OCI-M2 (cell line): ENCODE measurements around the gene CCR9.

Experiments
- DNase-seq: peaks from one replicate; lab custom pipeline; 2025; ENCODE audit not compliant: unreplicated experiment; lab: John Stamatoyannopoulos, UW

Gene CCR9

DNA sequence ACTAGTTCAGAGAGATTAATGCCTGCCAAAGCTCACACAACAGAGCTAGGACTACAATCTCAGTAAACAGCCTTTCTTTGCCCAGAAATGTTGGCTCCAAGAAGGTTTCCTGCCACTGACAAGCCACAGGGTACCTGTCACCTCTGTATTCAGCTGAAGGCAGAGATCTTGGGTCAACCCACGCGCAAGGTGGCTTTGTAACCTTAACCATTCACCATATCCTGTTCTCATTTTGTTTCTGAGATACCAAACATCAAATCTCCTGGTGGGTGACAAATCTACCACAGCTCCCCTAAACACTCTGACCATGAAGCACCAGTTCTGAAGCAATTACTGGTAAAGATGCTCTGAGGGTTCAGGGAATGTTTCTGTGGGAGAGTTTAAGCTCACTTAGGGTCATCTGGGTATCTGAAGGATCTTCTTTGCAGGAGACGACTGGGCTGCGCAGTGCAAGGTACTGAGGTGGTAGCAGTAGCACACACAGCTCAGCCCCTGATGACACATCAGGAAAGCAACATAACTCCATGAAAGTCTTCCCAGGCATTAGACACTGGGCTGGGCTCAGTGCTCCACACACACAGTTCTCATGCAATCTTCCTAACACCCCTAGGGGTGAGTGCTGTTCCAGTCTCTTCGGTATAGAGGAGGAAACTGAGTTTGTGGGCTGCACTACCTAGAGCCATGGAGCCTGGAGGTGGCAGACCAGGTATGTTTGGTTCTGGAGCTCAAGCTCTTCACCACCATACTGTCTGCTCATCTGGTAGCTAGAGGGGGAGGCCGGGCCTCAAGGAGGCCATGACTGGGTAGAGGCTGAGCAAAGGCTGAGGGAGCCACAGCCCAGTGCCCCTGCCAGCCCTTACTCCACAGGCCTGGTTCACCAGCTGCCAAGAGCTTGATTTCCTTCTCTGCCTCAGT lies 64.6 kb downstream of the CCR9 start:
- DNase-seq: no peak

DNA sequence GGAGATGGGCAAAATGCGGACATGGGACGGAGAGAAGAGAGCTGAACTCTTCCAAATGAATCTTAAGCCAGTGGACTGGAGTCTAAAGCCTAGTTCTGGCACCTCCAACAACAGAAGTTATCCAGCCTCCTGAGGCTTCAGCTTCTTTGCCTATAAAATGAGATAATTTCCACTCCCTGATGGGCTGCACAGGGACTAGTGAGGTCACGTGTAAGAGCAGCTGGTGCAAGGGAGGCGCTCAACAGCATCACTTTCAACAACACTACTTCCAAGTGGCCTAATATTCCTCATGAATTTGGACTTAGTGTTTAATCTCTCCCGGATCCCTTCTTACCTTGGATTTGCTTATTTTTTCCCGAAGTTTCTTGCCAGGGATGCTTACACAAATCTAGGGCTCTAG lies 65.6 kb downstream of the CCR9 start:
- DNase-seq: no peak

DNA sequence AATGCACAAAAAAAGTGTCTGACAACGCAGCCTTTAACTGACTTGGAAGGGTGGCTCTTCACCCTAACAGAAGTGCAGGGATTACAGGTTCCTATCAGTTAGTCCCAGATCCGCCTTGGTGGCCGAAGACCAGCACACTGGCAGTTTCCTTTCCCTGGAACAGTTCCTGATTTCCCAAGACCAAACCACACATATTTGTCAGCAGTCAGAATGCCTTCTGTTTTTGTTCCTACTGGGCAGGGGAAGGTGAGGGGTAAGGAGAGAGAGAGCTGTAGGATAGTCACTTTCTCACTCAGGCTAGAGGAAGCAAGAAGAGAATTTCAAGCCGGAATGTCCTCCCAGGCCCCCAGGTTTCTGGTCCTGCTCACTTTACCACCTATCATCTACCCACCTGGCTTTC lies 66.1 kb downstream of the CCR9 start:
- no peak for DNase-seq
